Measurements from ENCODE around the gene AP1S3.

GRCh38 chr2:223863491-223863890 is 26.1 kb upstream of the AP1S3 start:
- TF ChIP-seq EZH2 (optimal IDR thresholded peaks at IDR 0.05; ENCODE audit: low read depth, low read length) (no peak), CTCF (IDR thresholded peaks at IDR 0.05; ENCODE audit: low read length) (no peak)

Measured in MM.1S (cell line).